IMR-90 (cell line): ENCODE data around the gene CD70. TPM values are rescaled to one million over a fixed set of nuclear protein-coding genes. Genes with fewer than 3 reads are reported as not detected.

Experiments
- ATAC-seq: fragments of 200-7000 bp; cut with Tn5 transposase; 2 replicates; pipeline ENCODE4 v1.9.1; 2020; ENCODE audit warnings: low read depth, mild to moderate bottlenecking, moderate library complexity
- BruUV-seq: library from RNA; stranded (reverse); fragments of 400-500 nt; replicated peaks from 2 replicates; lab custom pipeline; 2021; lab: Mats Ljungman, UMichigan
- CTCF ChIA-PET: fragments of 300-600 bp; formaldehyde crosslinking; extraction: SDS; loops from one replicate; lab custom pipeline; 2021; ENCODE audit warnings: antibody characterized with exemption; lab: Yijun Ruan, JAX
- POLR2A ChIA-PET: fragments of 300-600 bp; sonication (Branson Sonifier 250); formaldehyde crosslinking; loops from one replicate; lab custom pipeline; 2022; ENCODE audit warnings: antibody characterized with exemption; ENCODE audit not compliant: unreplicated experiment; lab: Charles Lee
- DNase-seq: peaks from one replicate; pipeline ENCODE4 v3.0.0; 2013
- H2AFZ ChIP-seq: replicated peaks from 2 replicates; pipeline ENCODE3; 2013; ENCODE audit warnings: low read length, mild to moderate bottlenecking; ENCODE audit not compliant: poor library complexity
- H2AK5ac ChIP-seq: 2 replicates; pipeline ENCODE4 v1.6.1; 2013; ENCODE audit warnings: low read depth, low read length, inconsistent platforms
- H2AK9ac ChIP-seq: replicated peaks from 2 replicates; pipeline ENCODE3; 2013; ENCODE audit warnings: mild to moderate bottlenecking, low read depth, low read length, moderate library complexity; ENCODE audit not compliant: poor library complexity
- H2BK120ac ChIP-seq: 2 replicates; pipeline ENCODE4 v1.6.1; 2013; ENCODE audit warnings: low read depth, low read length, inconsistent platforms
- H2BK15ac ChIP-seq: 3 replicates; pipeline ENCODE4 v1.6.1; 2013; ENCODE audit warnings: low read depth, low read length, inconsistent platforms
- H2BK20ac ChIP-seq: 2 replicates; pipeline ENCODE4 v1.6.1; 2013; ENCODE audit warnings: low read depth, mild to moderate bottlenecking, inconsistent platforms, low read length, moderate library complexity
- H2BK5ac ChIP-seq: 2 replicates; pipeline ENCODE4 v1.6.1; 2013; ENCODE audit warnings: mild to moderate bottlenecking, low read depth, low read length, inconsistent platforms; ENCODE audit not compliant: poor library complexity, severe bottlenecking
- H3K14ac ChIP-seq: replicated peaks from 2 replicates; pipeline ENCODE4 v1.6.1; 2013; ENCODE audit warnings: low read depth, low read length, inconsistent platforms
- H3K18ac ChIP-seq: 2 replicates; pipeline ENCODE4 v1.6.1; 2013; ENCODE audit warnings: low read depth, low read length, control low read depth
- H3K23ac ChIP-seq: 2 replicates; pipeline ENCODE4 v1.6.1; 2013; ENCODE audit warnings: low read depth, low read length, inconsistent platforms
- H3K27ac ChIP-seq: 2 replicates; pipeline ENCODE4 v1.5.1; 2013; ENCODE audit warnings: mild to moderate bottlenecking, control low read depth, low read length; ENCODE audit not compliant: insufficient read depth
- H3K27me3 ChIP-seq: 2 replicates; pipeline ENCODE4 v1.6.1; 2013; ENCODE audit warnings: low read length; ENCODE audit not compliant: control insufficient read depth, insufficient read depth
- H3K36me3 ChIP-seq: 2 replicates; pipeline ENCODE4 v1.6.1; 2013; ENCODE audit warnings: low read length, mixed read lengths; ENCODE audit not compliant: control insufficient read depth, insufficient read depth
- H3K4ac ChIP-seq: 2 replicates; pipeline ENCODE4 v1.6.1; 2013; ENCODE audit warnings: low read depth, low read length, inconsistent platforms
- H3K4me1 ChIP-seq: 2 replicates; pipeline ENCODE4 v1.6.1; 2013; ENCODE audit warnings: low read length, mixed read lengths; ENCODE audit not compliant: control insufficient read depth, insufficient read depth
- H3K4me2 ChIP-seq: 2 replicates; pipeline ENCODE4 v1.6.1; 2013; ENCODE audit warnings: low read depth, mild to moderate bottlenecking, control low read depth, low read length, moderate library complexity
- H3K4me3 ChIP-seq: 2 replicates; pipeline ENCODE4 v1.5.1; 2013; ENCODE audit warnings: low read depth, mild to moderate bottlenecking, control low read depth, low read length, moderate library complexity; ENCODE audit not compliant: insufficient read depth
- H3K56ac ChIP-seq: 2 replicates; pipeline ENCODE4 v1.6.1; 2013; ENCODE audit warnings: low read length, inconsistent platforms; ENCODE audit not compliant: insufficient read depth; ENCODE audit errors: extremely low read depth
- H3K79me1 ChIP-seq, 2 experiments: 2 replicates each; pipeline ENCODE4 v1.6.1; 2013; ENCODE audit warnings: low read length in 2 of 2, inconsistent platforms in 1 of 2, low read depth in 1 of 2
- H3K9ac ChIP-seq: 2 replicates; pipeline ENCODE4 v1.6.1; 2013; ENCODE audit warnings: low read depth, low read length, control low read depth
- H3K9me1 ChIP-seq: 2 replicates; pipeline ENCODE4 v1.6.1; 2013; ENCODE audit warnings: low read length, inconsistent platforms; ENCODE audit not compliant: insufficient read depth
- H3K9me3 ChIP-seq: 2 replicates; pipeline ENCODE4 v1.6.1; 2013; ENCODE audit warnings: low read length; ENCODE audit not compliant: control insufficient read depth, insufficient read depth
- H4K20me1 ChIP-seq: 2 replicates; pipeline ENCODE4 v1.6.1; 2013; ENCODE audit warnings: low read length, inconsistent platforms; ENCODE audit not compliant: insufficient read depth
- H4K5ac ChIP-seq: 2 replicates; pipeline ENCODE4 v1.6.1; 2013; ENCODE audit warnings: mild to moderate bottlenecking, low read depth, low read length, control low read depth
- H4K8ac ChIP-seq, 2 experiments: 2 replicates each; pipeline ENCODE4 v1.6.1; 2013; ENCODE audit warnings: low read depth in 2 of 2, low read length in 2 of 2, control low read depth in 1 of 2, inconsistent platforms in 1 of 2
- H4K91ac ChIP-seq: 2 replicates; pipeline ENCODE4 v1.6.1; 2013; ENCODE audit warnings: low read depth, low read length, inconsistent platforms; ENCODE audit not compliant: insufficient read depth
- BHLHE40 ChIP-seq: fragments of 150-350 bp; IDR thresholded peaks from 2 replicates; pipeline ENCODE4 v1.6.1; 2016; ENCODE audit warnings: mild to moderate bottlenecking, low read depth, low read length
- CEBPB ChIP-seq: IDR thresholded peaks from 2 replicates; pipeline ENCODE4 v1.6.1; 2012; ENCODE audit warnings: low read depth, low read length, improper control_type of control experiment
- WGBS, 2 experiments: methylation state at CpG; one replicate each; pipeline versions ENCODE4 v1.1.5 to v1.1.7; 2013; ENCODE audit warnings: missing lambda C conversion rate in 2 of 2; ENCODE audit not compliant: insufficient read length in 1 of 2; ENCODE audit errors: extremely low coverage in 2 of 2; 5-methylcytosine and 5-hydroxymethylcytosine counted together
- dilution Hi-C: fragments of 300-500 bp; cut with HindIII; formaldehyde crosslinking; loops from one replicate; pipeline ENCODE4 v1.14.3; 2018; ENCODE audit warnings: low sequenced_read_pairs; ENCODE audit not compliant: unreplicated experiment
- in situ Hi-C: fragments of 300-500 bp; cut with MboI; formaldehyde crosslinking; loops from 3 replicates; pipeline ENCODE4 v1.14.3; 2019; ENCODE audit warnings: low sequenced_read_pairs, inconsistent platforms, mixed read lengths
- intact Hi-C: fragments of 100-400 bp; cut with micrococcal nuclease; formaldehyde crosslinking; loops from 2 replicates; pipeline ENCODE4 v1.10.0; 2022
- polyA plus RNA-seq, 3 experiments: library from polyadenylated mRNA; depleted of rRNA; stranded (reverse); fragments of >200 nt; gene quantifications; 2 replicates each; pipeline ENCODE4 v1.2.3, GENCODE V29; 2012; ENCODE audit warnings: low replicate concordance in 1 of 3
- total RNA-seq: library from RNA; depleted of rRNA; stranded (reverse); fragments of >200 nt; gene quantifications from 2 replicates; pipeline ENCODE4 v1.2.3, GENCODE V29; 2012

Gene CD70
- total and polyA plus RNA-seq, 2 of the 4 experiments (the other 2 are of a cell fraction), result not detected

DNA sequence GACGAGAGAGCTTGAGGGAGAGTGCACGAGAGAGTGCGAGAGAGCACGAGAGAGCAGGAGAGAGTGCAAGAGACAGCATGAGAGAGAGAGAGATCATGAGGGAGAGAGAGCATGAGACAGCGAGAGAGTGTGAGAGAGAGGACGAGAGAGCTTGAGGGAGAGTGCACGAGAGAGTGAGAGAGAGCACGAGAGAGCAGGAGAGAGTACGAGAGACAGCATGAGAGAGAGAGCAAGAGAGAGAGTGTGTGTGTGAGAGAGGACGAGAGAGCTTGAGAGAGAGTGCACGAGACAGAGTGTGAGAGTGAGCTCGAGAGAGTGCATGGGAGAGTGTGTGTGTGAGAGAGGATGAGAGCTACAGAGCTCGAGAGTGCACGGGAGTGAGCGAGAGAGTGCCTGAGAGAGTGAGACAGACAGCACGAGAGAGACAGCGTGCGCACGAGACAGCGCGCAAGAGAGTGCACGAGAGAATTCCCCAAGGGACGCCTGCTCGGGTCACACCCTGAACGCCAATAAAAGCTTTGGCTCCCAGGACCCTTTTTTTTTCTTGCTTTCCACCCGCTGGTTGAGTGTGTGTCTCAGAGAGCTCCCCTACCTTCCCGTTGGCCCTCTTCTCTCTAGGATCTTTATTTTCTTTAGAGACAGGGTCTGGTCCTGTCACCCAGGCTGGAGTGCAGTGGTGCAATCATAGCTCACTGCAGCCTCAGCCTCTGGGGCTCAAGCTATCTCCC, 3.7 kb downstream of the CD70 start:
- WGBS, 2 experiments, result 1% methylated on average over 20 of the region's 27 CpGs; no CpG with 5 or more reads in 1 of the 2 experiments
- no peaks in the 10 kb centered on the region for H3K4me1 ChIP-seq
- intact Hi-C loops (no loop called here), dilution Hi-C loops (no loop called here), in situ Hi-C loops (no loop called here)
- H3K23ac ChIP-seq, result no peak overlapping the region
- no peak overlapping the region for H3K4ac ChIP-seq
- no peak overlapping the region for H3K4me3 ChIP-seq
- no peak overlapping the region for H3K14ac ChIP-seq
- peak overlapping the region; percentile 18 for H2AFZ ChIP-seq
- H4K20me1 ChIP-seq, result no peaks in the 10 kb centered on the region
- H3K9ac ChIP-seq, result no peak overlapping the region
- H2BK20ac ChIP-seq, result no peak overlapping the region
- peaks cover 23% of the 10 kb centered on the region for H3K27me3 ChIP-seq
- no peak overlapping the region for H2BK15ac ChIP-seq
- no peaks in the 10 kb centered on the region for H3K9me3 ChIP-seq
- ATAC-seq (peak; percentile 62), DNase-seq (no peak)
- no peak overlapping the region for H4K91ac ChIP-seq
- no peak overlapping the region for H2BK5ac ChIP-seq
- POLR2A ChIA-PET, result no interaction called here
- no peak overlapping the region for H4K5ac ChIP-seq
- CTCF ChIA-PET, result no interaction called here
- H3K56ac ChIP-seq, result no peak overlapping the region
- H4K8ac ChIP-seq, result no peak overlapping the region
- no peak for TF ChIP-seq CEBPB
- peak; percentile 35; the same call in 1 of the 2 replicates for TF ChIP-seq BHLHE40
- H3K18ac ChIP-seq, result no peak overlapping the region
- H2AK5ac ChIP-seq, result no peak overlapping the region
- H3K4me2 ChIP-seq, result peak overlapping the region; percentile 45
- no TSS peak for BruUV-seq
- H3K27ac ChIP-seq, result no peak overlapping the region
- H3K9me1 ChIP-seq, result no peaks in the 10 kb centered on the region
- peak overlapping the region; percentile 78 for H2AK9ac ChIP-seq
- no peaks in the 10 kb centered on the region for H3K36me3 ChIP-seq
- no peaks in the 10 kb centered on the region for H3K79me1 ChIP-seq
- no peak overlapping the region for H2BK120ac ChIP-seq
